Measurements from ENCODE around the gene GAST. TPM values are rescaled to one million over a fixed set of nuclear protein-coding genes. Genes with fewer than 3 reads are reported as not detected.
"Not testable (repeated sequence)": the region's sequence is repeated elsewhere in the genome, so short reads cannot be mapped to it uniquely, and the experiment has no call there.

Gene GAST
- under 1 TPM in 1 of 10 donors, not detected in 9; 0.72 TPM for polyA plus RNA-seq (ENCODE audit: insufficient read length in 10 of 10)
- long read RNA-seq, donor 1 = 0 reads
- long read RNA-seq, donor 2 = 0 reads
- long read RNA-seq, donor 3 = 0 reads
- long read RNA-seq, donor 4 = 0 reads
- long read RNA-seq, donor 5 = 0 reads
- long read RNA-seq, donor 6 = 0 reads
- long read RNA-seq, donor 7 = 0 reads
- long read RNA-seq, donor 8 = 0 reads
- long read RNA-seq, donor 9 = 0 reads

- no peak for DNase-seq
Measured at GRCh38 chr17:41711669-41712400, at the start of gene GAST. Gene GAST, plus strand, starts transcription at chr17:41712331. Its CDS starts 3,106 bp downstream, at chr17:41715437.

GRCh38 chr17:41663451-41664171 lies 48.5 kb upstream of the GAST start:
- no peak for DNase-seq

- no peak for DNase-seq
Measured at GRCh38 chr17:41664172-41664457, 48.0 kb upstream of the GAST start.

GRCh38 chr17:41664587-41665565 lies 47.3 kb upstream of the GAST start:
- no peak for DNase-seq

GRCh38 chr17:41665566-41666236 lies 46.4 kb upstream of the GAST start:
- DNase-seq = peak; percentile 80 to 94 (median 90)

GRCh38 chr17:41666237-41666641 lies 45.9 kb upstream of the GAST start:
- DNase-seq = no peak

GRCh38 chr17:41666708-41667279 lies 45.3 kb upstream of the GAST start:
- peak; percentile 69 to 92 (median 78) for DNase-seq

- DNase-seq = no peak
Measured at GRCh38 chr17:41667280-41668041, 44.7 kb upstream of the GAST start.

GRCh38 chr17:41672153-41672552 lies 40.0 kb upstream of the GAST start:
- no peak for DNase-seq

GRCh38 chr17:41675157-41676057 lies 36.7 kb upstream of the GAST start:
- DNase-seq = not testable (repeated sequence)

GRCh38 chr17:41676058-41676419 lies 36.1 kb upstream of the GAST start:
- no peak for DNase-seq

- DNase-seq = no peak
Measured at GRCh38 chr17:41678411-41678906, 33.7 kb upstream of the GAST start.

GRCh38 chr17:41678907-41679739 lies 33.0 kb upstream of the GAST start:
- DNase-seq = no peak

- no peak for DNase-seq
Measured at GRCh38 chr17:41679740-41680425, 32.2 kb upstream of the GAST start.

GRCh38 chr17:41680426-41681040 lies 31.6 kb upstream of the GAST start:
- DNase-seq = no peak

- DNase-seq = no peak
Measured at GRCh38 chr17:41681776-41682175, 30.4 kb upstream of the GAST start.

- DNase-seq = no peak
Measured at GRCh38 chr17:41682631-41683030, 29.5 kb upstream of the GAST start.

Data from muscle of back (tissue), 13 donors.